ENCODE measurements around the gene KIAA0319L. TPM values are rescaled to one million over a fixed set of nuclear protein-coding genes. Genes with fewer than 3 reads are reported as not detected.

The KIAA0319L gene
- total RNA-seq, 2 experiments from 2014 or later, result 36.0 to 45.7 TPM

DNA sequence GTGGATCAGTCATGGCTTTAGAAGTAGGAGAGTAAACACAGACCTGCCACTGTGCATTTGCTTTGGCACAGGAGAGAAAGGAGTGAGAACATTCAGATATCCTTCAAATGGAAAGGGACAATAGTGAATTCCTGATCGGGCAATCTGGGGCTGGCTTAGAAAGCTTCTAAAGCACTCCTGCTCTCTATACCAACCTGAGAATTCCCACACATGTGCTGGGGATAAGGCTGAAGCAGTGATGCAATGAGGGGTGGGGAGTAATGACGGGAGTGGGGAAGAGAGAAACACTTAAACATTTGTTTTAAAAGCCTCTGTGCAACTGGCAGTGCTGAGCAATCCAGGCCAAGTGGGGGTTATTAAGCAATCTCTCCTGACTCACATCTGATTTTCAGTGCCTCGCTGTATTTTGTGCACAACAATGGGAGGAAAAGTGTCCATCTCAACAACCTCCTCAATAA is 108.8 kb downstream of the KIAA0319L start:
- H3K27ac Mint-ChIP-seq, result no peak overlapping the region
- ATAC-seq (no peak), DNase-seq (no peak)
- no peaks in the 10 kb centered on the region for H3K27me3 Mint-ChIP-seq
- no peaks in the 10 kb centered on the region for H3K9me3 Mint-ChIP-seq (ENCODE audit: low read depth)
- CTCF ChIA-PET, result interaction anchor here (1.0 to 11.0 kb wide), 4 partner anchors 9 to 267 kb away, joined by 4 to 140 read pairs (median 22); no protein-coding TSS in a partner anchor
- H3K36me3 Mint-ChIP-seq, result peaks cover 11% of the 10 kb centered on the region
- no peak overlapping the region for H3K4me3 Mint-ChIP-seq
- H3K4me1 Mint-ChIP-seq, result peaks cover 13% of the 10 kb centered on the region

DNA sequence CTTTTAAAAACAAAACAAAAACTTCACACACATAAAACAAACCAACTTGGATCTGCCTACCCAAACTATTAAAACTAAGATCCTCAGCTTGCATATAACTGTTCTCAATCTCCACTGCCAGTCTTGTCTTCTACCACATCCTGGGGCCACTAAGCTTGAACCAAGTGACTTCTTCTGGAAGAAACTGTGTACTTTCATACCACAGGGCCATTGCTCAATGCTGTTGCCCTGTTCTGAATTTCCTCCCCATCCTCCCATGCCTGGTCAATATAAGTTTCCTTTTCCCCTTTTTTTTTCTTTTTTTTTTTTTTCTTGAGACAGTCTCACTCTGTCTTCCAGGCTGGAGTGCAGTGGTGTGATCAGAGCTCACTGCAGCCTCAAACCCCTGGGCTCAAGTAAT is 109.9 kb downstream of the KIAA0319L start:
- ATAC-seq (peak; percentile 25), DNase-seq (no peak)
- H3K4me3 Mint-ChIP-seq, result no peak overlapping the region
- H3K36me3 Mint-ChIP-seq, result peaks cover 11% of the 10 kb centered on the region
- CTCF ChIA-PET, result interaction anchor here (0.7 to 11.0 kb wide), 3 partner anchors 119 to 147 kb away, joined by 3 to 140 read pairs (median 3); no protein-coding TSS in a partner anchor
- no peaks in the 10 kb centered on the region for H3K9me3 Mint-ChIP-seq (ENCODE audit: low read depth)
- H3K4me1 Mint-ChIP-seq, result peaks cover 18% of the 10 kb centered on the region
- no peaks in the 10 kb centered on the region for H3K27me3 Mint-ChIP-seq
- H3K27ac Mint-ChIP-seq, result peak overlapping the region; percentile 44

DNA sequence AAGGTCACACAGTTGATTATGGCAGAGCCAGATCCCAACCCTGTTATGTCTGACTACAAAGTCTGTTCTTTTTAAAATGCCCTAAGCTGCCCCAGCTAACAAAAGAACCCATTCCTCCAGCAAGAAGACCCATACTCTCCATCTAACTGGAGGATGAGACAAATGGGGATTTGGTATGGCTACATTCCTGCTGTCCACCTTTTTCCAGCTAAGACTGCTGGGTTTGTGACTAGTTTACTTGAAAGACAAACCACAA is 112.8 kb downstream of the KIAA0319L start:
- no peak for DNase-seq
- ATAC-seq, result no peak
- Mint-ChIP-seq H3K27me3 (no peaks in the 10 kb centered on the region), H3K36me3 (peaks cover 7% of the 10 kb centered on the region), H3K27ac (no peak overlapping the region), H3K9me3 (ENCODE audit: low read depth) (no peaks in the 10 kb centered on the region), H3K4me1 (peaks cover 15% of the 10 kb centered on the region), H3K4me3 (no peak overlapping the region)
- CTCF ChIA-PET, result interaction anchor here (1.0 to 11.0 kb wide), 4 partner anchors 24 to 244 kb away, joined by 3 to 140 read pairs (median 3); no protein-coding TSS in a partner anchor

DNA sequence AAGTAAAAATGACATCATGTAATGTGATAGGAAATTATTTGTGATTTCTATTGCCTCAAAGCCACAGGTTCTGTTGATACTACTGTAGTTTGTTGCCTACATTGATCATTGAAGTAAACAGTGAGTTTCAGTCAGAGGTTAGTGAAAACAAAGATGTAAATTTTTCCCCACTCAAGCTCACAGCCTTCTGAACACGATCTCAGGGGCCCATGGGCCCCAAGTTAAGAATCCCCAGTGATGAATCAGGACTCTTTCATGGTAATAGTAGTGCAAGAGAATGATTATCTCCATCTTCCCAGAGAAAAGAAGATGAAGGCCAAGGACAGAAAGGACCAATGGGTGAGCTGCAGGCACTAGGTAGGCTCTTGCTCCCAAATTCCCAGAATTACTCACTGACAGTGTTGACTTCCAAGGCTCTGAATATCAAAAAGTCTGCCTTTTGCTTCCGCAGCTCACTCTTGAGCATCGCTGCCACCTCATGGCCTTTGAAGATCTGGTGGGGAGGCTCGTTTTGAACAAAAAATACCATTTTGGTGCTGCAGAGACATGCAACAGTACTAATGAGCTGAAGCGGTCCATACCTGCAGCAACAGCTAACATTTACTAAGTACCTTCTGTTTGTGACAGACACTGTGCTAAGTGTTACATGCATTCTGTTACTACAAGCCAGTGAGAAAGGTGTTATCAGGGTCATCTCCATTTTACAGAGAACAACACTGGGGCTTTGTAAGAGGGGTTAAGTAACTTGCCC is 113.3 kb downstream of the KIAA0319L start:
- Mint-ChIP-seq H3K9me3 (ENCODE audit: low read depth) (no peaks in the 10 kb centered on the region), H3K4me1 (peaks cover 15% of the 10 kb centered on the region), H3K27me3 (no peaks in the 10 kb centered on the region), H3K27ac (no peak overlapping the region), H3K36me3 (peaks cover 7% of the 10 kb centered on the region), H3K4me3 (no peak overlapping the region)
- no peak for DNase-seq
- CTCF ChIA-PET, result interaction anchor here (0.6 to 11.0 kb wide), 7 partner anchors 23 to 243 kb away, joined by 3 to 140 read pairs (median 3); no protein-coding TSS in a partner anchor
- ATAC-seq, result no peak

DNA sequence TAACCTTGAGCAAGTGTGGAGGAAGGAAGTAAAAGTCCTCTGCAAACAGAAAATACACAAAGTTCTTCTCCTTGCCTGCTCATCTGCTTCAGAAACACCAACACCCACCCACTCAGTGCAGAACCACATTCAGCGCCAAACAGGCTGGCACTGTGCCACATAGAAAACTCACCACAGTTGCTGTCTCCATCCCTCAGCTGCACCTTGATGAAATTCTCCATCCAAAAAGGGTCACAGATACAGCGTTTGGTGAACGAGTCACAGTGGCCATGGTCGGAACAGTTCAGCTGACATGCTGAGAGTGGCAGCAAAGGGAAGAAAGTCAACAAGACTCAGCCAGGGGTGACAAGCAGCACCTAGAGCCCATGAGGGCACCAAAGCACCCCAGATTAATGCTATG is 114.5 kb downstream of the KIAA0319L start:
- H3K27ac Mint-ChIP-seq, result no peak overlapping the region
- peaks cover 10% of the 10 kb centered on the region for H3K4me1 Mint-ChIP-seq
- no peaks in the 10 kb centered on the region for H3K9me3 Mint-ChIP-seq (ENCODE audit: low read depth)
- CTCF ChIA-PET, result interaction anchor here (1.3 to 11.0 kb wide), 2 partner anchors 9 to 124 kb away, joined by 4 to 140 read pairs; no protein-coding TSS in a partner anchor
- H3K4me3 Mint-ChIP-seq, result no peak overlapping the region
- H3K27me3 Mint-ChIP-seq, result no peaks in the 10 kb centered on the region
- DNase-seq (no peak), ATAC-seq (no peak)
- peaks cover 6% of the 10 kb centered on the region for H3K36me3 Mint-ChIP-seq

DNA sequence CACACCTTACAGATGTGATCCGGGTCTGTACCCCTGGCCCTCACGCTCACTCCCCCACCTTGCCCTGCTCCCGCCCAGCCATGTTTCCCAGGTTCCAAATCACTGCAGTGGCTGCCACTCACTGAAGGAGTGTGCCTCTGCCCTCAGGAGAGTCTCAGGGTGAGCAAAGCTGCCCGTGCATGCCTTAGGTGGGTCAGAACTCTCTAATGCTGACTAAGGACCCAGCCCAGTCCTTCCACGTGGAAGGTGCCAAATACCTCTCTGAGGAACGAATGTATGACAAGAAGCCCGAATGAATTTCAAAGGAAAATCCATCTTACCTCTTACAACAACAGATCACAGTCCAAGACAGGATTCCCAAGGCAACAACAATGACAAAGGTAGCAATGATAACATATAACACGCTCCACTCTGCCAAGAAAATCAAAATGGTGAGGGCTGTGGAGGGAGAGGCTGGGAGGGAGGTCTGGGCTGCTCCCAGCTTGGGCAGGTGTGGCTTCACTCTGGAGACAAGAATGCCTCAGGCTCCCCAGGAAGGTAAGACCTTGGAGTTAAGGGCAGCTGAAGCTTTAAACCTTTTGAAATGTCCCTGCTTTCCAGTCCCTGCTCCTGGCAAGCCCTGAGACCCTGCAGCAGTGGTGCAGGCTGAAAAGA is 115.2 kb downstream of the KIAA0319L start:
- Mint-ChIP-seq H3K4me1 (peaks cover 5% of the 10 kb centered on the region), H3K4me3 (no peak overlapping the region), H3K36me3 (peaks cover 4% of the 10 kb centered on the region), H3K27ac (no peak overlapping the region), H3K27me3 (no peaks in the 10 kb centered on the region), H3K9me3 (ENCODE audit: low read depth) (no peaks in the 10 kb centered on the region)
- DNase-seq, result no peak
- ATAC-seq, result no peak
- CTCF ChIA-PET, result interaction anchor here (1.3 to 11.0 kb wide), 2 partner anchors 9 to 125 kb away, joined by 4 to 140 read pairs; no protein-coding TSS in a partner anchor

DNA sequence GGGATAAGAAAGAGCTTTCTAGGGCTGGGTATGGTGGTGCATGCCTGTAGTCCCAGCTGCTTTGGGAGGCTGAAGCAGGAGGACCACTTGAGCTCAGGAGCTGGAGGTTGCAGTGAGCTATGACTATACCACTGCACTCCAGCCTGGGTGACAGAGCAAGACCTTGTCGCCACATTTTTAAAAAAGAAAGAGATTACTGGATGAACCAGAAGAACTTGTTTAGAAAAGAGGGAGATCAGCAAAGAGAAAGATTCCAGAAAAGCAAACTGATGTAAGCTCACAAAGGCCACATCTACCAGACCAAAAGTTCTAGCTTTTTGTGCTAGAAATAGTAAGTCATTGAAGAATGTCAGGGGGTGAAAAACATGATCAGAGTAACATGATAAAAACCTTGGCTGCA is 117.6 kb downstream of the KIAA0319L start:
- no peak for ATAC-seq
- Mint-ChIP-seq H3K4me1 (peaks cover 5% of the 10 kb centered on the region), H3K27me3 (no peaks in the 10 kb centered on the region), H3K4me3 (no peak overlapping the region), H3K9me3 (ENCODE audit: low read depth) (no peaks in the 10 kb centered on the region), H3K36me3 (peaks cover 4% of the 10 kb centered on the region), H3K27ac (no peak overlapping the region)
- no peak for DNase-seq
- CTCF ChIA-PET, result interaction anchor here (0.6 to 1.4 kb wide), 5 partner anchors 11 to 125 kb away, joined by 3 to 6 read pairs (median 4); no protein-coding TSS in a partner anchor

DNA sequence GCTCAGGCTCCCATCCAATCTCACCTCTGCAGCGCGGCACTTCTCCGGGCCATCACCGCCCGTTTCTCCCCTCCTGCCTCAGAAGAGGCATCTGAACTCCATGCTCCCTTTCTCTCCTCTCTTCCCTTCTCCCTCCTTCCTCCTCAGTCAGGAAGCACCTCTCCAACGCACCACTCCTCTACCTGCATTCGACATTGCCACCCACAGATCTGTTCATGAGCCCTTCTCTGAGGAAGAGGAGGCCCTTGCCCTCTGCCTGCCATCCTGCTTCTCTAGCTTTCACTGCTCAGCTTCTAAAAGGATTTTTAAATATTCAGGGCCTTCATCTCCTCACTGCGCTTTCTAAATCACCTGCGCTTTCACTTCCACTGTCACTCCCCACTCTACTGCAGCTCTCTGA is 120.0 kb downstream of the KIAA0319L start:
- CTCF ChIA-PET, result no interaction called here
- DNase-seq (no peak), ATAC-seq (no peak)
- H3K27ac Mint-ChIP-seq, result no peak overlapping the region
- H3K9me3 Mint-ChIP-seq (ENCODE audit: low read depth), result no peaks in the 10 kb centered on the region
- peaks cover 5% of the 10 kb centered on the region for H3K4me1 Mint-ChIP-seq
- H3K36me3 Mint-ChIP-seq, result peaks cover 12% of the 10 kb centered on the region
- no peaks in the 10 kb centered on the region for H3K27me3 Mint-ChIP-seq
- no peak overlapping the region for H3K4me3 Mint-ChIP-seq

DNA sequence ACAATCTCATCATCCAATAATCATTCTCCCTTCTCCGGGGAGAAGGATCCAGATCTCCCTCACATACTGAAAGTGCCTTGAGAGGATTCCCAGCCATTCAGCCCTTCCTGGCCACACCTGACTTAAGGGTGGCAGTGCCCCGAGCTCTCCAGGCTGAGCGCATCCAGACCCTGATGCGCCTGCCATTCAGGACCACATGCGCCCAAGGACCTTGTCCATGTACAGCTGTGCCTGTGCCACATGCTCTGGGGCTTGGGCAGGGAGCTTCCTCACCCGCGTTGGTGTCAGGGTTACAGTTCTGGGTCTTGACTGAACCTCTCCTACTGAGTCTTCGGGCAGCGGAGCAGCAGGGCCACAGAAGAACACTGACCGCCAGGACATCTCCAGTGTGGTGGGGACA is 121.1 kb downstream of the KIAA0319L start:
- Mint-ChIP-seq H3K27me3 (no peaks in the 10 kb centered on the region), H3K4me3 (no peak overlapping the region), H3K27ac (no peak overlapping the region), H3K36me3 (peaks cover 17% of the 10 kb centered on the region), H3K4me1 (peaks cover 11% of the 10 kb centered on the region), H3K9me3 (ENCODE audit: low read depth) (no peaks in the 10 kb centered on the region)
- ATAC-seq (no peak), DNase-seq (no peak)
- CTCF ChIA-PET, result interaction anchor here (0.9 kb wide), 1 partner anchor 14 kb away, joined by 3 read pairs; no protein-coding TSS in a partner anchor

DNA sequence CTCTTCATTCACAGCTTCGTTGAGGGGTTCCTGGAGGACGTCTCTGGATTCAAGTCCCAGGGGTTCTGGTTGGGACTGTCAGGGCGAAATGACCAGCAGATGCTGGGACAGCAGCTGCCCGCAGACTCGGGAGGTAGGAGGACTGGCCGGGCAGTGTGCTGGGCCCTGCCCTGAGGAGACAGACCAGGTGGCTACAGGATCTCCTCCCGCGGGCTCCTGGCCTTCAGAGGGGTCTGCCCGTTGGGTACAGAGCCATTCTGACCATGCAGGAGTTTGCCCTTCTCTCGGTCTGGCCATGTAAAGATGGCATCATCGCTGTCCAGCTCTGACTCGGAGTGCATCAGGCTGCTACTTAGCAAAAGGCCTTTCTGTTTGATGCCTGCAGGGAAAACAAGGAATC is 122.5 kb downstream of the KIAA0319L start:
- H3K4me3 Mint-ChIP-seq, result no peak overlapping the region
- H3K27me3 Mint-ChIP-seq, result no peaks in the 10 kb centered on the region
- no peaks in the 10 kb centered on the region for H3K9me3 Mint-ChIP-seq (ENCODE audit: low read depth)
- peaks cover 25% of the 10 kb centered on the region for H3K36me3 Mint-ChIP-seq
- ATAC-seq (no peak), DNase-seq (no peak)
- CTCF ChIA-PET, result no interaction called here
- H3K27ac Mint-ChIP-seq, result no peak overlapping the region
- peaks cover 13% of the 10 kb centered on the region for H3K4me1 Mint-ChIP-seq

DNA sequence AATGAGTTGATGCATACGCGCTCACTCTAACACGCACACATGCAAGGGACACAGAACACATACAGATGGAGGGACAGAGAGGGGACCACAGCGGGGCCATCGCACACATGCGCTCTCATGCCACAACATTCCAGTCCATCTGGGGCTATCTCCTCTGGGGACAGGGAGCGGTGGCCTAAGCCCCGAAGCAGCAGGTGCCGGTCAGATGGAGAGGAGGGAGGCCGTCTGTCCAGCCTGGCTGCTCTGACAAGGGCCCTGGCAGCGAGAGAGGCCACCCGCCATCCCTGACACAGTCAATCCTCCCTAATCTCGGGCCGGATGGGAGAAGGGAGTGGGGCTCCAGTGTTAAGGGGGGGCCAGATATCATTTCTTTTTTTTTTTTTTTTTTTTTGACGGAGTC is 123.5 kb downstream of the KIAA0319L start:
- ATAC-seq (no peak), DNase-seq (no peak)
- no peaks in the 10 kb centered on the region for H3K9me3 Mint-ChIP-seq (ENCODE audit: low read depth)
- peaks cover 13% of the 10 kb centered on the region for H3K4me1 Mint-ChIP-seq
- peak overlapping the region; percentile 11 for H3K27ac Mint-ChIP-seq
- no peaks in the 10 kb centered on the region for H3K27me3 Mint-ChIP-seq
- peaks cover 26% of the 10 kb centered on the region for H3K36me3 Mint-ChIP-seq
- CTCF ChIA-PET, result no interaction called here
- no peak overlapping the region for H3K4me3 Mint-ChIP-seq

DNA sequence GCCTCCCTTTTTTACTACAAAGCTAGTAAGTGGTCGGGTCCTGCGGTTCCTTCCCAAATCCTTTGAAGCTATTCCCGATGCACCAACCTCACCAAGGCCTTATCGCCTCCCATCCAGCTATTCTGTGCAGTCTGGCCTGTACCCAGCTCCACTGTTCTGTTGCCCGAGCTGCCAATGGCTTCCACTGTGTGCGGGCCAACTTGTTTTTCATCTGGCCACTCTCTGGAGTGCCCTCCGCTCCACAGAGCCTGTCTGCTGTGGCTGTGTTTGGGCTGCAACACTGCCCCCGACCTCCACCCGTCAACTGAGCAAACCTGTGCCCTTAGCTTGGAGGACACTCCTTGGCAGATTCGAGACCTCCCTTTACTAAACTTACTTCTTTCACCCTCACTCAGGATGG is 125.0 kb downstream of the KIAA0319L start:
- no peak for DNase-seq
- no peaks in the 10 kb centered on the region for H3K27me3 Mint-ChIP-seq
- H3K36me3 Mint-ChIP-seq, result peaks cover 25% of the 10 kb centered on the region
- CTCF ChIA-PET, result interaction anchor here (0.8 kb wide), 1 partner anchor 16 kb away, joined by 3 read pairs; no protein-coding TSS in a partner anchor
- no peak overlapping the region for H3K27ac Mint-ChIP-seq
- H3K4me3 Mint-ChIP-seq, result no peak overlapping the region
- ATAC-seq, result no peak
- peaks cover 13% of the 10 kb centered on the region for H3K4me1 Mint-ChIP-seq
- H3K9me3 Mint-ChIP-seq (ENCODE audit: low read depth), result no peaks in the 10 kb centered on the region

DNA sequence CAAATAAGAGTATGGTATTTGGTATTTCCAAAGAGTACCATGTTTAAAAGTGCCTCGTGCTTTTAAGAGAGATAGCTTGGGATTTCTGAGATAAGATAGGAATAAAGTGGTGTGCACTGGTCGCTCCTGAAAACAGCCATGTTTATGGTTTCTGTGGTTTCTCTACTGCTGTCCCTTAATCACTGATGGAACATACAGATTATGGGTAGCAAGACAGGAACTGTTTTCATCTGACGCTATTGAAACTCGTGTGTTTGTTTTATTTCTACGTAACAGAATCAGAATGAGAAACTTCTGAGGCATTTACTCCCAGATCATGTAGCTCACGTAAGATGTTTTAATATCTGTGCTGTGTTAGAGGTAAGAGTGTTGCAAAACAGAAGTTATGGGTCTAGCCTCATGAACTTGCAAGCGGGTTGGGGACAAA is 126.0 kb downstream of the KIAA0319L start:
- Mint-ChIP-seq H3K27me3 (no peaks in the 10 kb centered on the region), H3K4me3 (no peak overlapping the region), H3K4me1 (peaks cover 13% of the 10 kb centered on the region), H3K27ac (peak overlapping the region; percentile 47), H3K9me3 (ENCODE audit: low read depth) (no peaks in the 10 kb centered on the region), H3K36me3 (peaks cover 25% of the 10 kb centered on the region)
- CTCF ChIA-PET, result interaction anchor here (1.2 kb wide), 1 partner anchor 75 kb away, joined by 3 read pairs; no protein-coding TSS in a partner anchor
- ATAC-seq (peak; percentile 30), DNase-seq (no peak)
